Measurements from ENCODE around the gene ELOA2.
"Not testable (repeated sequence)": the region's sequence is repeated elsewhere in the genome, so short reads cannot be mapped to it uniquely, and the experiment has no call there.

Gene ELOA2

GRCh38 chr18:47035156-47035671 lies at the start of gene ELOA2:
ELOA2 (minus strand) TSS chr18:47035621; CDS start chr18:47035264, 357 bp downstream.
- no peak for DNase-seq

GRCh38 chr18:47081578-47081977 lies 46.2 kb upstream of the ELOA2 start:
- DNase-seq, result no peak

GRCh38 chr18:47080872-47081271 lies 45.5 kb upstream of the ELOA2 start:
- DNase-seq, result no peak

GRCh38 chr18:47077111-47077510 lies 41.7 kb upstream of the ELOA2 start:
- DNase-seq, result peak in 5 of 56 donors; percentile 4 to 10 (median 6)

- no peak for DNase-seq
These were observed 39.9 kb upstream of the ELOA2 start for GRCh38 chr18:47075098-47075883.

- no peak for DNase-seq
These were observed 32.2 kb upstream of the ELOA2 start for GRCh38 chr18:47067648-47068047.

- DNase-seq, result no peak
These were observed 27.7 kb upstream of the ELOA2 start for GRCh38 chr18:47063096-47063495.

GRCh38 chr18:47062471-47062870 lies 27.1 kb upstream of the ELOA2 start:
- no peak for DNase-seq

GRCh38 chr18:47054369-47054768 lies 18.9 kb upstream of the ELOA2 start:
- DNase-seq, result no peak

- peak in 6 of 56 donors; percentile 0 to 49 (median 5) for DNase-seq
These were observed 15.0 kb upstream of the ELOA2 start for GRCh38 chr18:47050468-47050867.

- DNase-seq, result no peak
These were observed 5.6 kb upstream of the ELOA2 start for GRCh38 chr18:47040982-47041381.

GRCh38 chr18:47036927-47037578 lies 1.6 kb upstream of the ELOA2 start:
- DNase-seq, result no peak

- no peak for DNase-seq
These were observed 965 bp upstream of the ELOA2 start for GRCh38 chr18:47036298-47036874.

- not testable (repeated sequence) for DNase-seq
These were observed 830 bp downstream of the ELOA2 start for GRCh38 chr18:47034591-47034990.

- no peak for DNase-seq
These were observed 2.5 kb downstream of the ELOA2 start for GRCh38 chr18:47032945-47033344.

GRCh38 chr18:47030887-47031286 lies 4.5 kb downstream of the ELOA2 start:
- not testable (repeated sequence) for DNase-seq

- DNase-seq, result not testable (repeated sequence)
These were observed 5.6 kb downstream of the ELOA2 start for GRCh38 chr18:47029684-47030353.

- DNase-seq, result not testable (repeated sequence)
These were observed 6.7 kb downstream of the ELOA2 start for GRCh38 chr18:47028738-47029137.

GRCh38 chr18:47025557-47026174 lies 9.8 kb downstream of the ELOA2 start:
- not testable (repeated sequence) for DNase-seq

GRCh38 chr18:47023769-47024465 lies 11.5 kb downstream of the ELOA2 start:
- DNase-seq, result not testable (repeated sequence)
